HepG2 (cell line): ENCODE data around the gene KRTAP12-1. TPM values are rescaled to one million over a fixed set of nuclear protein-coding genes. Genes with fewer than 3 reads are reported as not detected.

Experiments
- ATAC-seq: fragments of 200-7000 bp; cut with Tn5 transposase; 3 replicates; pipeline ENCODE4 v1.9.1; 2020; ENCODE audit warnings: mild to moderate bottlenecking, moderate library complexity
- BruUV-seq: library from RNA; stranded (reverse); fragments of 400-500 nt; replicated peaks from 2 replicates; lab custom pipeline; 2021; lab: Mats Ljungman, UMichigan
- CTCF ChIA-PET: fragments of 300-600 bp; formaldehyde crosslinking; extraction: SDS; loops from one replicate; lab custom pipeline; 2021; ENCODE audit warnings: low total read pairs, inconsistent platforms, low intra/inter-chr PET ratio; lab: Yijun Ruan, JAX
- POLR2A ChIA-PET: fragments of 350-600 bp; sonication (Branson Sonifier 250); formaldehyde crosslinking; loops from one replicate; lab custom pipeline; 2020; ENCODE audit warnings: antibody characterized with exemption, inconsistent platforms; lab: Yijun Ruan, JAX
- DNase-seq: peaks from one replicate; pipeline ENCODE4 v3.0.0-alpha.2; 2015; ENCODE audit warnings: low spot score
- FAIRE-seq: peaks from 3 replicates; lab custom pipeline; 2011; peaks lifted over from hg19 to GRCh38; lab: Jason Lieb, UNC
- H2AFZ ChIP-seq: one replicate; pipeline ENCODE4 v1.6.1; 2011; ENCODE audit warnings: low read length, inconsistent platforms
- H3K27ac ChIP-seq: fragments of 300-600 bp; 3 replicates; pipeline ENCODE4 v1.8.0; 2011; ENCODE audit warnings: mixed run types, mild to moderate bottlenecking, mixed read lengths, low read length, inconsistent platforms; ENCODE audit not compliant: insufficient read depth; ENCODE audit errors: extremely low read length
- H3K27me3 ChIP-seq, 2 experiments: fragments of 200-600 bp in 1 of 2; 2 replicates in 1 of 2; 3 replicates in 1 of 2; pipeline versions ENCODE4 v1.6.0 to v1.8.0; 2011; ENCODE audit warnings: low read length in 2 of 2, mild to moderate bottlenecking in 2 of 2, moderate library complexity in 2 of 2, inconsistent platforms in 1 of 2; ENCODE audit not compliant: insufficient read depth in 2 of 2, control insufficient read depth in 1 of 2
- H3K36me3 ChIP-seq, 2 experiments: fragments of 200-600 bp in 1 of 2; replicated peaks in 1 of 2; 2 replicates in 1 of 2; 3 replicates in 1 of 2; pipeline versions ENCODE4 v1.5.1 to v1.8.0; 2011; ENCODE audit warnings: low read length in 2 of 2, inconsistent platforms in 1 of 2; ENCODE audit not compliant: insufficient read depth in 2 of 2, control insufficient read depth in 1 of 2
- H3K4me1 ChIP-seq: 2 replicates; pipeline ENCODE4 v1.5.1; 2012; ENCODE audit warnings: low read length, inconsistent platforms; ENCODE audit not compliant: insufficient read depth
- H3K4me2 ChIP-seq: 2 replicates; pipeline ENCODE4 v1.6.0; 2011; ENCODE audit warnings: low read depth, low read length, inconsistent platforms
- H3K4me3 ChIP-seq, 3 experiments: fragments of 200-600 bp in 1 of 3; sonication (generic), shearing (Covaris generic) in 1 of 3; replicated peaks in 1 of 3; 2 replicates each; pipeline ENCODE4 v1.5.1; 2011 to 2016; ENCODE audit warnings: low read length in 3 of 3, inconsistent platforms in 2 of 3, low read depth in 2 of 3, mild to moderate bottlenecking in 2 of 3, control low read depth in 1 of 3, mixed read lengths in 1 of 3; ENCODE audit not compliant: insufficient read depth in 1 of 3
- H3K79me2 ChIP-seq: one replicate; pipeline ENCODE4 v1.6.1; 2011; ENCODE audit warnings: low read length, inconsistent platforms; ENCODE audit not compliant: insufficient read depth
- H3K9ac ChIP-seq: 2 replicates; pipeline ENCODE4 v1.6.0; 2011; ENCODE audit warnings: mild to moderate bottlenecking, low read depth, low read length, inconsistent platforms; ENCODE audit not compliant: insufficient read depth
- H3K9me3 ChIP-seq: 2 replicates; pipeline ENCODE4 v1.5.1; 2012; ENCODE audit warnings: mild to moderate bottlenecking, low read length
- H4K20me1 ChIP-seq: 2 replicates; pipeline ENCODE4 v1.6.0; 2011; ENCODE audit warnings: inconsistent platforms, mild to moderate bottlenecking, low read length, moderate library complexity; ENCODE audit not compliant: insufficient read depth
- GTF3A ChIP-seq: sonication (generic); formaldehyde crosslinking; conservative IDR thresholded peaks from 2 replicates; pipeline ENCODE4 v1.4.0; 2020; ENCODE audit warnings: mild to moderate bottlenecking, missing genetic modification reagents
- HNRNPL ChIP-seq: fragments of 200-400 bp; formaldehyde crosslinking; IDR thresholded peaks from 2 replicates; pipeline ENCODE4 v1.6.1; 2017; ENCODE audit warnings: mild to moderate bottlenecking, low read depth, low read length
- JUND ChIP-seq: sonication (generic); formaldehyde crosslinking; IDR thresholded peaks from 2 replicates; pipeline ENCODE4 v1.8.0; 2022; ENCODE audit warnings: mild to moderate bottlenecking, missing genetic modification reagents
- KDM5B ChIP-seq: sonication (generic); formaldehyde crosslinking; IDR thresholded peaks from 2 replicates; pipeline ENCODE4 v1.4.0; 2020; ENCODE audit warnings: missing genetic modification reagents, mild to moderate bottlenecking, borderline replicate concordance
- NFYC ChIP-seq: IDR thresholded peaks from 2 replicates; pipeline ENCODE4 v1.6.1; 2016; ENCODE audit warnings: missing genetic modification reagents, missing compliant biosample characterization
- PHF21A ChIP-seq: sonication (generic); formaldehyde crosslinking; IDR thresholded peaks from 2 replicates; pipeline ENCODE4 v1.5.0; 2020; ENCODE audit warnings: mild to moderate bottlenecking, missing genetic modification reagents
- RORA ChIP-seq: sonication (generic); formaldehyde crosslinking; IDR thresholded peaks from 2 replicates; pipeline ENCODE4 v1.5.0; 2020; ENCODE audit warnings: mild to moderate bottlenecking, missing genetic modification reagents, moderate library complexity
- SMYD3 ChIP-seq: sonication (generic); formaldehyde crosslinking; IDR thresholded peaks from 2 replicates; pipeline ENCODE4 v1.8.1; 2023; ENCODE audit warnings: mild to moderate bottlenecking, missing genetic modification reagents
- ZBTB7A ChIP-seq: sonication (generic); formaldehyde crosslinking; IDR thresholded peaks from 2 replicates; pipeline ENCODE4 v1.8.0; 2022; ENCODE audit warnings: mild to moderate bottlenecking, missing genetic modification reagents
- ZEB1 ChIP-seq: IDR thresholded peaks from 2 replicates; pipeline ENCODE4 v1.6.1; 2012; ENCODE audit warnings: mild to moderate bottlenecking, low read depth, inconsistent platforms; ENCODE audit not compliant: insufficient replicate concordance
- ZNF772 ChIP-seq: sonication (generic); formaldehyde crosslinking; IDR thresholded peaks from 2 replicates; pipeline ENCODE4 v1.5.0; 2020; ENCODE audit warnings: mild to moderate bottlenecking, missing genetic modification reagents
- ZNF780A ChIP-seq: sonication (generic); formaldehyde crosslinking; IDR thresholded peaks from 2 replicates; pipeline ENCODE4 v1.8.0; 2022; ENCODE audit warnings: mild to moderate bottlenecking, missing genetic modification reagents, moderate library complexity
- WGBS: methylation state at CpG from one replicate; pipeline ENCODE4 v1.1.6; 2017; ENCODE audit warnings: low lambda C conversion rate; 5-methylcytosine and 5-hydroxymethylcytosine counted together
- in situ Hi-C: cut with HindIII; loops from 2 replicates; pipeline ENCODE4 v1.10.0; 2017; ENCODE audit warnings: low pct_unique_long_range_greater_than_20kb; ENCODE audit not compliant: extremely low pct_ligation_motif_present
- intact Hi-C: fragments of 100-400 bp; cut with micrococcal nuclease; formaldehyde crosslinking; loops from one replicate; pipeline ENCODE4 v1.10.0; 2022; ENCODE audit not compliant: unreplicated experiment
- polyA plus RNA-seq, 8 experiments: library from polyadenylated mRNA; depleted of rRNA in 3 of 8; stranded (reverse) in 7 of 8; unstranded in 1 of 8; fragments of >200 nt; fragmentation: Illumina TruSeq in 4 of 8; extraction: Trizol in 4 of 8; gene quantifications; 2 replicates each; pipeline versions ENCODE4 v1.2.1 to v1.2.3, GENCODE V29; 2011 to 2016; ENCODE audit warnings: low read depth in 4 of 8, missing spikeins in 1 of 8, mixed read lengths in 1 of 8; ENCODE audit not compliant: insufficient read depth in 1 of 8
- total RNA-seq, 5 experiments: library from RNA; depleted of rRNA; stranded (reverse); fragments of >200 nt; fragmentation: Illumina TruSeq; extraction: Trizol; gene quantifications; 2 replicates each; pipeline ENCODE4 v1.2.3, GENCODE V29; 2016; ENCODE audit warnings: low read depth in 1 of 5
- TF ChIP-seq, protein P1 (sequence below): IDR thresholded peaks from 2 replicates; pipeline ENCODE4 v1.6.1; 2016; ENCODE audit warnings: missing compliant biosample characterization, missing genetic modification reagents, borderline replicate concordance
- TF ChIP-seq, protein P2 (sequence below): IDR thresholded peaks from 2 replicates; pipeline ENCODE4 v1.6.1; 2016; ENCODE audit warnings: low read depth, borderline replicate concordance
- TF ChIP-seq, protein P3 (sequence below): sonication (generic); formaldehyde crosslinking; IDR thresholded peaks from 2 replicates; pipeline ENCODE4 v1.5.1; 2020; ENCODE audit warnings: mild to moderate bottlenecking, missing genetic modification reagents, borderline replicate concordance
- TF ChIP-seq, protein P4 (sequence below): sonication (generic); formaldehyde crosslinking; IDR thresholded peaks from 2 replicates; pipeline ENCODE4 v1.5.0; 2020; ENCODE audit warnings: mild to moderate bottlenecking, missing genetic modification reagents, borderline replicate concordance

Gene KRTAP12-1
- total and polyA plus RNA-seq, 2 of the 13 experiments (the other 11 are each of a cell fraction or from before 2014, with no cell fraction given), result not detected

DNA sequence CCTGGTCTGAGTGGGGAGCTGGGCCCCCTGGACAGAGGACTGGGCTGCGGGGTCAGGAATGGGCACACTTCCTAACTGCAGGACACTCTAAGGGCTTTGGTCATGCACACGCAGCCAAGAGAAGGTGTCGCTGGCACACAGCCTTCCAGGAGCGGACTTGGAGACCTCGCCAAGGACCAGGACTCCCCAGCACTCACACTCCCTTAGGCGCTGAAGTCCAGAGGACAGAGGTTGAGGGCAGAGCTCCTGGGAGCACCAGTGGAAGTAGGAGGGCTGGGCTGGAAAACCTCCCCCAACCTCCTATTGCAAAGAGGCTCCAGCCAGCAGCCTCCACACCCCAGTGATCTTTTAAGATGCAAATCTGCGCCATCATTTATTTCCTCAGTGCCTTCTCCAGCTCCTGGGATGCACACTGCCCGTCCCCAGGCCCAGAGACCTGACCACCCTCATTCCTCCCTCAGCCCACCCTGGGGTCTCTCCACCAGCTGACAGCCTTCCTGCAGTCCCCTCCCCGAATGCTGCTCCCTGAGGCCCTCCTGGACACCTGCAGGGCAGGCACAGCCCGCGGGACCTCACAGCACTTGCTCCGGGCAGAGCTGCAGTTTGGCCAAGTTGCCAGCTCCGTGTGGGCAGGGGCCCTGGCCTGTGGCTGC, 26.4 kb upstream of the KRTAP12-1 start:
- Histone ChIP-seq H3K36me3 (no peaks in the 10 kb centered on the region), H3K27ac (no peak overlapping the region), H3K9ac (no peak overlapping the region), H3K79me2 (no peaks in the 10 kb centered on the region), H3K4me1 (peaks cover 19% of the 10 kb centered on the region), H4K20me1 (no peaks in the 10 kb centered on the region), H3K27me3 (peaks cover 14 to 68% of the 10 kb centered on the region in 2 experiments), H3K4me3 (no peak overlapping the region), H3K4me2 (no peak overlapping the region), H2AFZ (no peak overlapping the region), H3K9me3 (no peaks in the 10 kb centered on the region)
- no peak for FAIRE-seq
- ATAC-seq, result no peak
- in situ Hi-C loops, result no loop called here
- ChIA-PET POLR2A (no interaction called here), CTCF (no interaction called here)
- BruUV-seq, result no TSS peak
- DNase-seq, result no peak
- whole genome bisulfite sequencing, result 0% methylated on average over 4 of the region's 13 CpGs
- intact Hi-C loops, result no loop called here
- TF ChIP-seq ZNF780A (CRISPR knock-in tag) (no peak), HNRNPL (no peak), ZBTB7A (CRISPR knock-in tag) (no peak), ZEB1 (no peak), ZNF772 (CRISPR knock-in tag) (no peak), PHF21A (CRISPR knock-in tag) (no peak), NFYC (CRISPR knock-in tag) (no peak), RORA (no peak), GTF3A (CRISPR knock-in tag) (no peak), SMYD3 (CRISPR knock-in tag) (no peak), JUND (CRISPR knock-in tag) (no peak), KDM5B (CRISPR knock-in tag) (no peak)
- TF ChIP-seq, protein P1, sequence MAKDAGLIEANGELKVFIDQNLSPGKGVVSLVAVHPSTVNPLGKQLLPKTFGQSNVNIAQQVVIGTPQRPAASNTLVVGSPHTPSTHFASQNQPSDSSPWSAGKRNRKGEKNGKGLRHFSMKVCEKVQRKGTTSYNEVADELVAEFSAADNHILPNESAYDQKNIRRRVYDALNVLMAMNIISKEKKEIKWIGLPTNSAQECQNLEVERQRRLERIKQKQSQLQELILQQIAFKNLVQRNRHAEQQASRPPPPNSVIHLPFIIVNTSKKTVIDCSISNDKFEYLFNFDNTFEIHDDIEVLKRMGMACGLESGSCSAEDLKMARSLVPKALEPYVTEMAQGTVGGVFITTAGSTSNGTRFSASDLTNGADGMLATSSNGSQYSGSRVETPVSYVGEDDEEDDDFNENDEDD (CRISPR knock-in tag), result no peak
- TF ChIP-seq, protein P2, sequence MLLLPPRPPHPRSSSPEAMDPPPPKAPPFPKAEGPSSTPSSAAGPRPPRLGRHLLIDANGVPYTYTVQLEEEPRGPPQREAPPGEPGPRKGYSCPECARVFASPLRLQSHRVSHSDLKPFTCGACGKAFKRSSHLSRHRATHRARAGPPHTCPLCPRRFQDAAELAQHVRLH (CRISPR knock-in tag), result no peak
- TF ChIP-seq, protein P3, sequence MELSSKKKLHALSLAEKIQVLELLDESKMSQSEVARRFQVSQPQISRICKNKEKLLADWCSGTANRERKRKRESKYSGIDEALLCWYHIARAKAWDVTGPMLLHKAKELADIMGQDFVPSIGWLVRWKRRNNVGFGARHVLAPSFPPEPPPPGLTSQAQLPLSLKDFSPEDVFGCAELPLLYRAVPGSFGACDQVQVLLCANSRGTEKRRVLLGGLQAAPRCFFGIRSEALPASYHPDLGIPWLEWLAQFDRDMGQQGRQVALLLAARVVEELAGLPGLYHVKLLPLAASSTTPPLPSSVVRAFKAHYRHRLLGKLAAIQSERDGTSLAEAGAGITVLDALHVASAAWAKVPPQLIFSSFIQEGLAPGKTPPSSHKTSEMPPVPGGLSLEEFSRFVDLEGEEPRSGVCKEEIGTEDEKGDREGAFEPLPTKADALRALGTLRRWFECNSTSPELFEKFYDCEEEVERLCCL, result no peak
- TF ChIP-seq, protein P4, sequence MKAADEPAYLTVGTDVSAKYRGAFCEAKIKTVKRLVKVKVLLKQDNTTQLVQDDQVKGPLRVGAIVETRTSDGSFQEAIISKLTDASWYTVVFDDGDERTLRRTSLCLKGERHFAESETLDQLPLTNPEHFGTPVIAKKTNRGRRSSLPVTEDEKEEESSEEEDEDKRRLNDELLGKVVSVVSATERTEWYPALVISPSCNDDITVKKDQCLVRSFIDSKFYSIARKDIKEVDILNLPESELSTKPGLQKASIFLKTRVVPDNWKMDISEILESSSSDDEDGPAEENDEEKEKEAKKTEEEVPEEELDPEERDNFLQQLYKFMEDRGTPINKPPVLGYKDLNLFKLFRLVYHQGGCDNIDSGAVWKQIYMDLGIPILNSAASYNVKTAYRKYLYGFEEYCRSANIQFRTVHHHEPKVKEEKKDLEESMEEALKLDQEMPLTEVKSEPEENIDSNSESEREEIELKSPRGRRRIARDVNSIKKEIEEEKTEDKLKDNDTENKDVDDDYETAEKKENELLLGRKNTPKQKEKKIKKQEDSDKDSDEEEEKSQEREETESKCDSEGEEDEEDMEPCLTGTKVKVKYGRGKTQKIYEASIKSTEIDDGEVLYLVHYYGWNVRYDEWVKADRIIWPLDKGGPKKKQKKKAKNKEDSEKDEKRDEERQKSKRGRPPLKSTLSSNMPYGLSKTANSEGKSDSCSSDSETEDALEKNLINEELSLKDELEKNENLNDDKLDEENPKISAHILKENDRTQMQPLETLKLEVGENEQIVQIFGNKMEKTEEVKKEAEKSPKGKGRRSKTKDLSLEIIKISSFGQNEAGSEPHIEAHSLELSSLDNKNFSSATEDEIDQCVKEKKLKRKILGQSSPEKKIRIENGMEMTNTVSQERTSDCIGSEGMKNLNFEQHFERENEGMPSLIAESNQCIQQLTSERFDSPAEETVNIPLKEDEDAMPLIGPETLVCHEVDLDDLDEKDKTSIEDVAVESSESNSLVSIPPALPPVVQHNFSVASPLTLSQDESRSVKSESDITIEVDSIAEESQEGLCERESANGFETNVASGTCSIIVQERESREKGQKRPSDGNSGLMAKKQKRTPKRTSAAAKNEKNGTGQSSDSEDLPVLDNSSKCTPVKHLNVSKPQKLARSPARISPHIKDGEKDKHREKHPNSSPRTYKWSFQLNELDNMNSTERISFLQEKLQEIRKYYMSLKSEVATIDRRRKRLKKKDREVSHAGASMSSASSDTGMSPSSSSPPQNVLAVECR, result no peak
